HepG2 (cell line): Measurements from ENCODE around the gene GCN1. TPM values are rescaled to one million over a fixed set of nuclear protein-coding genes. Genes with fewer than 3 reads are reported as not detected.

Source experiments
- MIER2 ChIP-seq: IDR thresholded peaks from 2 replicates; pipeline ENCODE4 v1.6.1; 2016; ENCODE audit warnings: missing biosample characterization, missing genetic modification reagents
- RCOR2 ChIP-seq: IDR thresholded peaks from 2 replicates; pipeline ENCODE4 v1.6.1; 2016; ENCODE audit warnings: missing biosample characterization, missing genetic modification reagents
- SKI ChIP-seq: fragments of 450-650 bp; IDR thresholded peaks from one replicate; pipeline ENCODE4 v1.6.1; 2018; ENCODE audit warnings: mild to moderate bottlenecking; ENCODE audit not compliant: partially characterized antibody
- SP140L ChIP-seq: sonication (generic); formaldehyde crosslinking; IDR thresholded peaks from 2 replicates; pipeline ENCODE4 v1.4.0; 2020; ENCODE audit warnings: missing genetic modification reagents, borderline replicate concordance
- TAF15 ChIP-seq: fragments of 200-400 bp; formaldehyde crosslinking; IDR thresholded peaks from one replicate; pipeline ENCODE4 v1.6.1; 2018; ENCODE audit warnings: mild to moderate bottlenecking, low read depth, low read length; ENCODE audit not compliant: poor library complexity, severe bottlenecking
- TBX2 ChIP-seq: sonication (generic); formaldehyde crosslinking; IDR thresholded peaks from 2 replicates; pipeline ENCODE4 v1.5.0; 2020; ENCODE audit warnings: missing genetic modification reagents, mild to moderate bottlenecking, borderline replicate concordance
- ZBTB38 ChIP-seq: sonication (generic); formaldehyde crosslinking; IDR thresholded peaks from 2 replicates; pipeline ENCODE4 v1.5.1; 2020; ENCODE audit warnings: mild to moderate bottlenecking, missing genetic modification reagents
- ZFP90 ChIP-seq: sonication (generic); formaldehyde crosslinking; IDR thresholded peaks from 2 replicates; pipeline ENCODE4 v1.8.0; 2022; ENCODE audit warnings: missing genetic modification reagents, mild to moderate bottlenecking, inconsistent platforms, borderline replicate concordance
- ZMYM2 ChIP-seq: sonication (generic); formaldehyde crosslinking; IDR thresholded peaks from 2 replicates; pipeline ENCODE4 v1.8.0; 2022; ENCODE audit warnings: mild to moderate bottlenecking, missing genetic modification reagents
- ZNF136 ChIP-seq: sonication (generic); formaldehyde crosslinking; IDR thresholded peaks from 2 replicates; pipeline ENCODE4 v1.8.1; 2022; ENCODE audit warnings: low read depth, mild to moderate bottlenecking, moderate library complexity, missing genetic modification reagents
- ZNF333 ChIP-seq: sonication (generic); formaldehyde crosslinking; IDR thresholded peaks from 2 replicates; pipeline ENCODE4 v1.4.0; 2020; ENCODE audit warnings: mild to moderate bottlenecking, missing genetic modification reagents, borderline replicate concordance
- ZNF605 ChIP-seq: sonication (generic); formaldehyde crosslinking; IDR thresholded peaks from 2 replicates; pipeline ENCODE4 v1.8.0; 2022; ENCODE audit warnings: mild to moderate bottlenecking, missing genetic modification reagents
- ZNF7 ChIP-seq: IDR thresholded peaks from 2 replicates; pipeline ENCODE4 v1.6.1; 2016; ENCODE audit warnings: missing biosample characterization, missing genetic modification reagents
- polyA plus RNA-seq, 8 experiments: library from polyadenylated mRNA; depleted of rRNA in 3 of 8; stranded (reverse) in 7 of 8; unstranded in 1 of 8; fragments of >200 nt; fragmentation: Illumina TruSeq in 4 of 8; extraction: Trizol in 4 of 8; gene quantifications; 2 replicates each; pipeline versions ENCODE4 v1.2.1 to v1.2.3, GENCODE V29; 2011 to 2016; ENCODE audit warnings: low read depth in 4 of 8, missing spikeins in 1 of 8, mixed read lengths in 1 of 8; ENCODE audit not compliant: insufficient read depth in 1 of 8
- total RNA-seq, 5 experiments: library from RNA; depleted of rRNA; stranded (reverse); fragments of >200 nt; fragmentation: Illumina TruSeq; extraction: Trizol; gene quantifications; 2 replicates each; pipeline ENCODE4 v1.2.3, GENCODE V29; 2016; ENCODE audit warnings: low read depth in 1 of 5
- TF ChIP-seq, protein P1 (sequence below): sonication (generic); formaldehyde crosslinking; IDR thresholded peaks from 2 replicates; pipeline ENCODE4 v1.9.0; 2021; ENCODE audit warnings: missing genetic modification reagents, borderline replicate concordance
- TF ChIP-seq, protein P2 (sequence below): sonication (generic); formaldehyde crosslinking; IDR thresholded peaks from 2 replicates; pipeline ENCODE4 v1.5.1; 2020; ENCODE audit warnings: mild to moderate bottlenecking, moderate library complexity, missing genetic modification reagents
- TF ChIP-seq, protein P3 (sequence below): conservative IDR thresholded peaks from 2 replicates; pipeline ENCODE4 v1.6.1; 2018; ENCODE audit warnings: missing genetic modification reagents
- TF ChIP-seq, protein P4 (sequence below): sonication (generic); formaldehyde crosslinking; IDR thresholded peaks from 2 replicates; pipeline ENCODE4 v1.5.0; 2020; ENCODE audit warnings: mild to moderate bottlenecking, missing genetic modification reagents

Gene GCN1
- total and polyA plus RNA-seq, 2 of the 13 experiments (the other 11 are each of a cell fraction or from before 2014, with no cell fraction given), result 58.2 to 83.0 TPM

DNA sequence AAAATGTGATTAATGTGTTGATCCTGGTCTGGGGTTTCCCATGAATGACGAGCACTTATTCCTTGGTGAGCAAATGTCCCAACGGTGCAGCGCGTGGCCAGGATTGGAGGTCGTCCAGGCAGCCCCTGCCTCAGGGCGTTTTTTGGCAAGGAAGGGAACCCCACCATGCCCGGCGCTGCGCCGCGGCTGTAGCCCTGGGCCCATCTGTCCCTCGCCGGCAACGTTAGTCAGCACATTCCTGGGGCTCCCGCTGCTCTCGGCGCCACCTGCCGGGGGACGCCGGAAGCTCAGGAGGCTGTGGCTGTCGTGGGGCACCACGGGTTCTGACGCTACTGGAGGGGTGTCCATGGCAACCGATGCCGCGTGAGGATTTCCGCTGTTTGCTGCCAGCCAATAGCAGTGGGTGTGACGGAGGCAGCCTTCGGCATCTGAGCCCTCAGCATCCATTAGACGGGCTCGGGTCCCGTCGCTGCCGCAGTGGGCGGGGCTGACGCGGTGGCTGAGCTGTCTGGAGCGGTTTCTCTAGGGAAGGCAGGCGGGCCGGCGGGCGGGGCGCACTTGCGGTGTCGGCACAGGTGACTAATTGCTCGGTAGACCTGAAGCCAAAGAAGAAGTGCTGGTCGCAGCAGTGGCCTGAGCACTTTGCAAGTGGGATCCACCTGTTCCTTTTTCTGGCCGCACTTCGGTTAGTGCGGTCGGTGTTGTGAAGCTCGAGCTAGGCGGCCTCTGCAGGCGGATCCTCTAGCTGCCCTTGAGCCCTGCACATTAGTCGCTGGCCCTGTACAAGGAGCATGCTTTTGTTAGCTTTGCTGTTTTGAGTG lies 107.5 kb downstream of the GCN1 start (continued):
- TF ChIP-seq, protein P1, sequence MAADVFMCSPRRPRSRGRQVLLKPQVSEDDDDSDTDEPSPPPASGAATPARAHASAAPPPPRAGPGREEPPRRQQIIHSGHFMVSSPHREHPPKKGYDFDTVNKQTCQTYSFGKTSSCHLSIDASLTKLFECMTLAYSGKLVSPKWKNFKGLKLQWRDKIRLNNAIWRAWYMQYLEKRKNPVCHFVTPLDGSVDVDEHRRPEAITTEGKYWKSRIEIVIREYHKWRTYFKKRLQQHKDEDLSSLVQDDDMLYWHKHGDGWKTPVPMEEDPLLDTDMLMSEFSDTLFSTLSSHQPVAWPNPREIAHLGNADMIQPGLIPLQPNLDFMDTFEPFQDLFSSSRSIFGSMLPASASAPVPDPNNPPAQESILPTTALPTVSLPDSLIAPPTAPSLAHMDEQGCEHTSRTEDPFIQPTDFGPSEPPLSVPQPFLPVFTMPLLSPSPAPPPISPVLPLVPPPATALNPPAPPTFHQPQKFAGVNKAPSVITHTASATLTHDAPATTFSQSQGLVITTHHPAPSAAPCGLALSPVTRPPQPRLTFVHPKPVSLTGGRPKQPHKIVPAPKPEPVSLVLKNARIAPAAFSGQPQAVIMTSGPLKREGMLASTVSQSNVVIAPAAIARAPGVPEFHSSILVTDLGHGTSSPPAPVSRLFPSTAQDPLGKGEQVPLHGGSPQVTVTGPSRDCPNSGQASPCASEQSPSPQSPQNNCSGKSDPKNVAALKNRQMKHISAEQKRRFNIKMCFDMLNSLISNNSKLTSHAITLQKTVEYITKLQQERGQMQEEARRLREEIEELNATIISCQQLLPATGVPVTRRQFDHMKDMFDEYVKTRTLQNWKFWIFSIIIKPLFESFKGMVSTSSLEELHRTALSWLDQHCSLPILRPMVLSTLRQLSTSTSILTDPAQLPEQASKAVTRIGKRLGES (CRISPR knock-in tag), result no peak
- TF ChIP-seq ZFP90 (CRISPR knock-in tag), result no peak
- peak; percentile 78 for TF ChIP-seq ZBTB38 (CRISPR knock-in tag)
- TF ChIP-seq, protein P2, sequence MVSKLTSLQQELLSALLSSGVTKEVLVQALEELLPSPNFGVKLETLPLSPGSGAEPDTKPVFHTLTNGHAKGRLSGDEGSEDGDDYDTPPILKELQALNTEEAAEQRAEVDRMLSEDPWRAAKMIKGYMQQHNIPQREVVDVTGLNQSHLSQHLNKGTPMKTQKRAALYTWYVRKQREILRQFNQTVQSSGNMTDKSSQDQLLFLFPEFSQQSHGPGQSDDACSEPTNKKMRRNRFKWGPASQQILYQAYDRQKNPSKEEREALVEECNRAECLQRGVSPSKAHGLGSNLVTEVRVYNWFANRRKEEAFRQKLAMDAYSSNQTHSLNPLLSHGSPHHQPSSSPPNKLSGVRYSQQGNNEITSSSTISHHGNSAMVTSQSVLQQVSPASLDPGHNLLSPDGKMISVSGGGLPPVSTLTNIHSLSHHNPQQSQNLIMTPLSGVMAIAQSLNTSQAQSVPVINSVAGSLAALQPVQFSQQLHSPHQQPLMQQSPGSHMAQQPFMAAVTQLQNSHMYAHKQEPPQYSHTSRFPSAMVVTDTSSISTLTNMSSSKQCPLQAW (CRISPR knock-in tag), result peak; percentile 63
- TF ChIP-seq, protein P3, sequence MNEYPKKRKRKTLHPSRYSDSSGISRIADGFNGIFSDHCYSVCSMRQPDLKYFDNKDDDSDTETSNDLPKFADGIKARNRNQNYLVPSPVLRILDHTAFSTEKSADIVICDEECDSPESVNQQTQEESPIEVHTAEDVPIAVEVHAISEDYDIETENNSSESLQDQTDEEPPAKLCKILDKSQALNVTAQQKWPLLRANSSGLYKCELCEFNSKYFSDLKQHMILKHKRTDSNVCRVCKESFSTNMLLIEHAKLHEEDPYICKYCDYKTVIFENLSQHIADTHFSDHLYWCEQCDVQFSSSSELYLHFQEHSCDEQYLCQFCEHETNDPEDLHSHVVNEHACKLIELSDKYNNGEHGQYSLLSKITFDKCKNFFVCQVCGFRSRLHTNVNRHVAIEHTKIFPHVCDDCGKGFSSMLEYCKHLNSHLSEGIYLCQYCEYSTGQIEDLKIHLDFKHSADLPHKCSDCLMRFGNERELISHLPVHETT, result peak; percentile 39; the same call in 1 of the 2 replicates
- no peak for TF ChIP-seq ZNF333 (CRISPR knock-in tag)
- peak; percentile 90 for TF ChIP-seq MIER2 (CRISPR knock-in tag)
- peak; percentile 89 for TF ChIP-seq SKI
- peak; percentile 60; the same call in 1 of the 2 replicates for TF ChIP-seq ZNF605
- TF ChIP-seq RCOR2, result peak; percentile 75; the same call in 1 of the 2 replicates
- no peak for TF ChIP-seq SP140L (CRISPR knock-in tag)
- peak; percentile 91 for TF ChIP-seq TAF15
- TF ChIP-seq ZNF7 (CRISPR knock-in tag), result no peak
- TF ChIP-seq TBX2 (CRISPR knock-in tag), result peak; percentile 85; the same call in 1 of the 2 replicates
- TF ChIP-seq ZMYM2 (CRISPR knock-in tag), result no peak
- TF ChIP-seq, protein P4, sequence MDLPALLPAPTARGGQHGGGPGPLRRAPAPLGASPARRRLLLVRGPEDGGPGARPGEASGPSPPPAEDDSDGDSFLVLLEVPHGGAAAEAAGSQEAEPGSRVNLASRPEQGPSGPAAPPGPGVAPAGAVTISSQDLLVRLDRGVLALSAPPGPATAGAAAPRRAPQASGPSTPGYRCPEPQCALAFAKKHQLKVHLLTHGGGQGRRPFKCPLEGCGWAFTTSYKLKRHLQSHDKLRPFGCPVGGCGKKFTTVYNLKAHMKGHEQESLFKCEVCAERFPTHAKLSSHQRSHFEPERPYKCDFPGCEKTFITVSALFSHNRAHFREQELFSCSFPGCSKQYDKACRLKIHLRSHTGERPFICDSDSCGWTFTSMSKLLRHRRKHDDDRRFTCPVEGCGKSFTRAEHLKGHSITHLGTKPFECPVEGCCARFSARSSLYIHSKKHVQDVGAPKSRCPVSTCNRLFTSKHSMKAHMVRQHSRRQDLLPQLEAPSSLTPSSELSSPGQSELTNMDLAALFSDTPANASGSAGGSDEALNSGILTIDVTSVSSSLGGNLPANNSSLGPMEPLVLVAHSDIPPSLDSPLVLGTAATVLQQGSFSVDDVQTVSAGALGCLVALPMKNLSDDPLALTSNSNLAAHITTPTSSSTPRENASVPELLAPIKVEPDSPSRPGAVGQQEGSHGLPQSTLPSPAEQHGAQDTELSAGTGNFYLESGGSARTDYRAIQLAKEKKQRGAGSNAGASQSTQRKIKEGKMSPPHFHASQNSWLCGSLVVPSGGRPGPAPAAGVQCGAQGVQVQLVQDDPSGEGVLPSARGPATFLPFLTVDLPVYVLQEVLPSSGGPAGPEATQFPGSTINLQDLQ (CRISPR knock-in tag), result 0 out of 2 replicates have a peak, but pooled peaks have one; percentile 18
- peak; percentile 62; the same call in 1 of the 2 replicates for TF ChIP-seq ZNF136 (CRISPR knock-in tag)
